A549 treated with CpdA at 1 μM for 4 hours (cell line): ENCODE measurements around the gene ATP6AP2. TPM values are rescaled to one million over a fixed set of nuclear protein-coding genes. Genes with fewer than 3 reads are reported as not detected.

ENCODE experiments used
- total RNA-seq: library from RNA; stranded (reverse); fragments of 200-300 nt; extraction: Qiagen RNA extraction; gene quantifications from 5 replicates; pipeline ENCODE4 v1.2.3, GENCODE V29; 2022; ENCODE audit warnings: low read depth

The ATP6AP2 gene, protein sequence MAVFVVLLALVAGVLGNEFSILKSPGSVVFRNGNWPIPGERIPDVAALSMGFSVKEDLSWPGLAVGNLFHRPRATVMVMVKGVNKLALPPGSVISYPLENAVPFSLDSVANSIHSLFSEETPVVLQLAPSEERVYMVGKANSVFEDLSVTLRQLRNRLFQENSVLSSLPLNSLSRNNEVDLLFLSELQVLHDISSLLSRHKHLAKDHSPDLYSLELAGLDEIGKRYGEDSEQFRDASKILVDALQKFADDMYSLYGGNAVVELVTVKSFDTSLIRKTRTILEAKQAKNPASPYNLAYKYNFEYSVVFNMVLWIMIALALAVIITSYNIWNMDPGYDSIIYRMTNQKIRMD
- 124 to 149 TPM (median 138 TPM) in 5 replicates for total RNA-seq

DNA sequence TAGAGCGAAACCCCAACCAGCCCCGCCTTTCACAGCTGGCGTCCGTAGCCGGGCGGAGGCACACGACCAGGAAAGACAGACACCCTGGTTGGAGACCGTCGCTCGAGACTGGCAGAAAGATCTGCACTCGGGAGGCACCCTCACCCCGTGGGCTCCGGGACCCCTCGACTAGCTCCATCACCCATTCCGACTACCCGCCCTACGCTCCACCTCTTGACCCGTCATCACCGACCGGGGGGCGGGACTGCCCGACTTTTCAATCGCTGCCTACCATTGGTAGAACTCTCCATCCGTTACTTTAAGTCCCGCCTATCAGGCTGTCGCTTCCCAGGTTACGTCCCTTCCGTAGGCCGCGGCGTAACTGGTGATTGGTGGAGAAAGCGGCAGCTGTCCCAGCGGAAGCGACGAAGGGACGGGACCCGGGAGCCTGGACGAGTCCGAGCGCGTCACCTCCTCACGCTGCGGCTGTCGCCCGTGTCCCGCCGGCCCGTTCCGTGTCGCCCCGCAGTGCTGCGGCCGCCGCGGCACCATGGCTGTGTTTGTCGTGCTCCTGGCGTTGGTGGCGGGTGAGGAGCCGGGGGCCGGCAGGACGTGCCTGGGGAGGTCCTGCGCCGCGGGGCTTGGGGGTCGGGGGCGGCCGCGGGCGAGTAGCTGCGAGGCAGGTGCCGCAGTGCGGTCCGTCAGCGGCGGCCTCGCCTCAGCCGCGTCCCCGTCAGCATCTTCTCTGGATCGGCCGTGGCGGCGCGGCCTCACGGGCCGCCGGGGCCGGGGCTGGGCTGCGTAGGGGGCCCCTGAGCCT lies at the start of gene ATP6AP2:
TSS of gene ATP6AP2 (plus strand) at position 434 of the 799 bp plus-strand sequence. CDS start at position 530, 96 bp downstream.

DNA sequence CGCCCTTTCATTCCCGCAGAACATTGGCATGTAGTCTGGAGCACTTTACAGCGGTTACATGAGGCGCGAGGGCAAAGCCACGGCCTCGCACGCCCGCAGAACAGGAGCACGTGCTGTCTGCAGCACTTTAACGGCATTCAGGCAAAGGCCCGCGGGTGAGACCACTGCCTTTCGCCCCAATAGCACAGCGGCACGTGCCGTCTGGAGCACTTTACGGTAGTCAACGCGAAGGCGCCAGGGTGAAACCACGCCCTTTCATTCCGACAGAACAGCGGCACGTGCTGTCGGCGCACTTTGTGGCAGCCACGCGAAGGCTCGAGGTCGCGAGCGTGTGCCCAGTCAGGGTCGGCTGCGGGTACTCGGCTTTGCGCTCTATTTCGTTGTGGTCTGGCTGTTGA lies 42.4 kb downstream of the ATP6AP2 start, which contains the start of gene MPC1L:
TSS of gene MPC1L (plus strand) at position 290 of the 398 bp plus-strand sequence. CDS start 138 bp downstream, outside the sequence.

DNA sequence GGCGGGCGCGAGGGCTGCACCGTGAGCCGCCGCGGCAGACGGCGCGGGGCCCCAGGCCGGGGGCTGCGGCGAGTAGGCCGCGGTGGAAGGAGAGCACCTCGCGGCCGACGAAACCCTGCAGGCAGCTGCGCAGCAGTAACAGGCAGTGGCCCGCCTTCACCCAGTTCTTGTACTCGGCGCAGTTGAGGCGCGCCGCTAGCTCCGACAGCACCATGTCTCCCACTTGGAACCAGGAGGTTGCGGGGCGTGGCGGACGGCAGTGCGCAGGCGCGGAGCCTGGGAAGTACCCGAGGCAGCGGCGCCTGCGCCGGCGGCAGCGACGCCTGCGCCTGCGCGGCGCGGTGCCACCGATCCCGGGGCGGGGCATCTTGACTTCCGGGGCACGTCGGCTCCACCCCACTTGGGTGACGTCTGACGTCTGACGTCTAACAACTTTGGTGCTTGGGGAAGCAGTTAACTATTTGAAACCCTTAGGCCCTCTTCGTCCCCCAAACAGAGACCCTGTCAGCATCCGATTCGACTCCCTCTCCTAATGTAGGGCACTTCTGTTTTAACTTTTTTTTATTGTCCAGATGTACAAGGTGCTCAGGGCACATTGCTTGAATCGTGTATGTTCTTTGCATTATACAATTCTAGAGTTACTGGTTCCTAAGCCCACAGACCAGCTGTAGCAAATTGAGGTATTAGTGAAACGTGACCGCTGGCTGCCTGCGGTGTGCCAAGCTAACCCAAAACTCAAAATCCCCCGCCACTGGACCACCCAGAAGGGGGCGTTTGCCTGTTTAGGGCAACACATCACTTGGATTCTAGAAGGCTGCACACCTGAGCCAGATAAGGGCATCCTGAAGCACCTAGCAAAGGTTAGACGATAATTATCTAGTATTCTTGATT lies 66.8 kb downstream of the ATP6AP2 start, which contains the start of gene CXorf38:
TSS of gene CXorf38 (minus strand) at position 255 of the 891 bp plus-strand sequence. CDS start at position 214, 41 bp downstream.

Other genes starting within 250 kb of the ATP6AP2 start
- not detected in 5 replicates for gene MPC1L, start 42.5 kb downstream of the ATP6AP2 start, total RNA-seq
- 8.0 to 11.2 TPM (median 10.6 TPM) in 5 replicates for gene CXorf38, start 66.6 kb downstream of the ATP6AP2 start, total RNA-seq
- 22.4 to 24.9 TPM (median 23.0 TPM) in 5 replicates for gene MED14, start 154.6 kb downstream of the ATP6AP2 start, total RNA-seq